Stimulated activated naive CD8-positive, alpha-beta T cell treated with anti-CD3 and anti-CD28 coated beads, Interleukin-15, Interleukin-2, amounts not matched to agents 100 U/mL and 50 U/mL, for 24 hours (primary cell): Measurements from ENCODE around the gene GRIFIN.
"Not testable (repeated sequence)": the region's sequence is repeated elsewhere in the genome, so short reads cannot be mapped to it uniquely, and the experiment has no call there.

Source experiments
- ATAC-seq: fragments of 150-1000 bp; cut with Tn5 transposase; one replicate; pipeline ENCODE4 v1.10.0; 2021
- DNase-seq: peaks from one replicate; pipeline ENCODE4 v3.0.0; 2021

GRIFIN gene

DNA sequence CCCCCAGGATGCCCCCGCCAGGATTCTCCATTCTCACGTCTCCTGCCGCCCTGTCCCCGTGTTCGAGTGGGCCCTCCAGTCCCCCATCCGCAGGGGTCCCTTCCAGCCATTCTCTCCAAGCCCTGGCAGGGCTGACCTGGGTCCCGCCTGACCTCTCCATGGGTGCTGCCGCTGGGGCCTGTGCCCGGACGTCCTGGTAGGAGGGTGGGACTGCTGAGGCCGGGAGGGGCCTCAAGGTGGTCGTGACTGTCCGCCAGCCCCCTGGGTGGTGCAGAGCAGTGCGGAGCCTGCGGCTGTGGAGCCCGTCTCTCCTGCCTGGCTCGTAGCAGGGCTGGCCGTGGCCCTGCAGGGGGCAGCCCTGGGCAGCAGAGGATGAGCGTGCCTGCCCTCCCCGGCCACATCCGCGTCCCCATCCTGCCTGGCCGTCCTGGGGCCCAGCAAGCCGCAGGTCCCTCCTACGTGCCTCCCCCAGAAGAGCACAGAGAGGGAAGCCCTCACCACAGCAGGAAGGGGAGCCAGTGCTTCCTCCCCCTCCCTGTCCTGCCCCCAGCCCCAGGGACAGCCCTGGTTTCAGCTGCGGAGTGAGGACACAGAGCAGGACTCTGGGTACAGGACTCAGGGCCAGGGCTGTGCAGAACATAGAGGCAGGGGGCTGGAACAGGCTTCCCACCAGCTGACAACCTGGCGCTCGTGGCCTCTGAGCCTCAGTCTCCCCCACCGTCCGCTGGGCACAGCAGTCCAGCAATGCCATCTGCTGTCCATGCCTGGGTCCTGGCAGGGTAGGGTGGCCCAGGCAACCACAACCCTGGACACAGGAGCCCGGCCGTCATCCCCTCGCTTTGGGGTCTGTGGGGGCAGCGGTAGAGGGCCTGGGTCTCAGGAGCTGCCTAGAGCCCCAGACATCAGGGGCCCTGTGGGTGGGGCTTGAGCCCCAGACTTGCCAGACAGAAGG lies 1.5 kb upstream of the GRIFIN start:
- ATAC-seq (peak; percentile 93), DNase-seq (peak; percentile 75)

DNA sequence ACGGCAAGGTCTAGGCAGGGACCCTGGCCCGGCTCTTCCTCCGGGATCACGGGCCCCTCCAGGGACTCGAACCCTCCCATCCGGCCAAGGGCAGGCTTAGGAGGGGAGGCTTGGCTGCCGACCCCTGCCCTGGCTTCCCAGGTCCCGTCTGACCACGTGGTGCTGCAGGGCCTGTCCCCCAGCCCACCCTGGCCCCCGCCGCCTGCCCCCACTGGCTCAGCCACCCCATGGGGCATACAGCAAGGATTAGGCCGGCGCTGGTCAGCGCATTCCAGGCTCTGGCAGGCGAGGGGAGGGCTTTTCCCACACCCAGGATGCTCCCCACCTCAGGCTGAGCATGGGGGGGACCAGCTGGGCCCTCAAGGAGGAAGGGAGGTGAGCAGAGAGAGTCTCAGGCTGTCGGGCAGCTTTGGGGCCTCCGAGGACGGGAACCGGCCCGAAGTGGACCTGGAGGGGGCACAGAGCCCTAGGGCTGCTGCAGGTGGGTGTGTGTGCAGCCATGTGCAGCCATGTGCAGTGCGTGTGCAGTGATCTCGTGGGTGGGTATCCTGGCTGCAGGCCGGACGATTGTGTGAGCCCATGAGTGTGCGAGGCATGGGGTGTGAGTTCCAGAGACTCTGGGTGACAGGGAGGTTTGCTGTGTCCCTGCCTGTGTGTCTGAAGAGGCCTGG lies 713 bp upstream of the GRIFIN start:
- no peak for DNase-seq
- ATAC-seq: no peak

DNA sequence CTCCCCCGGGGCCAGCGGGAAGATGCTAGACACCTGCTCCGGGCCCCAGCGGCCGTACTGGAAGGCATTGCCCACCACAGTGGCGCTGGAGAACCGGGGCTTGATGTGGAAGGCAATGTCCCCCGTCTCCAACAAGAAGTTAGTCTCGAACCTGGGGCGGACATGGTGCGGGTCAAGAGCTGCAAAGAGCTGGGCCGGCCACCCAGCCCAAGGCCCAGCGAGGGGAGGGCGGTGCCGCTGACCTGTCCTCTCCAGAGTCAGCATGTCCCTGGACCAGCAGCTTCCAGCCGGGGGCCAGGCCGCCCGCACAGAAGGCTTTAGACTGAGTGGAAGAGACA lies 551 bp downstream of the GRIFIN start:
- no peak for ATAC-seq

DNA sequence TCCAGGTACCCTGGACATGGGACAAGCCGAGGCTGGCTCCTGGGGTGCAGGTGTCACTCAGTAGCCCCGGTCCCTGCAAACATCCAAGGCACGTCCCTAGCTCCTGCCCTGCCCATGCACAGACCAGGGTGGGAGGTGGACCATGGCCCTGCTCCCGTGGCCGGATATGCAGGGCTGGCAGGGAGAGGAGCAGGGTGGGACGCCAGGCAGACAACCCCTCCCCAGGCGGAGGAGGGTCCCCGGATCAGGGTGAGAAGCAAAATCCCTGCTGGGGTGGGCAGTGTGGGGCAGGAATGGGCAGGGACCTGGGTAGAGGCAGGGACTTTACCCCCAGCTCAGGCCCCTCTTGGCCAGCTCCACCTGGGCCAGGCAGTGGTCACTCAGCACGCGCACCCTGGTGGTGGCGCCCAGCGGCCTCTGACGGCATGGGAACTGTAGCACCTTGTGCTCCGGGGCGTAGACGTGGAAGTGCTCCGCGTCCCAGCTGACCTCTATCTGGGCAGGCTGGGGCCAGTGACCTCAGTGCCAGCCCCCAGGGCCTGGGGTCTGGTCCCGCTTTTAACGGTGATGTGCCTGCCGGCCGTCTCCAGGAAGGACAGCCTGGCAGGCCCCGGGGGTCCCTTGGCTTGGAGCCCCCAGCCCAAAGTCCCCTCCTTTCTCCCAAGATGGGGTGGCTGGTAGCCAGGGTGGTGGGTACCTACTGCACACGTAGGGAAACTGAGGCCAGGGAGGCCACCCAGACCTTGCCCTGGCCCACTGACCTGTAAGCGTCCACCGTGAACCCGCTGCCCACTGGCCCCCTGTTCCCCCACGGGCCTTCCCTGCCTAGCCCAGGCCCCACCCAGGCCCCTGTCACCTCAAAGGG lies 1.2 kb downstream of the GRIFIN start:
- ATAC-seq: no peak
- DNase-seq: no peak

More for the DNA sequence above, 551 bp downstream of the GRIFIN start:
- no peak for DNase-seq

DNA sequence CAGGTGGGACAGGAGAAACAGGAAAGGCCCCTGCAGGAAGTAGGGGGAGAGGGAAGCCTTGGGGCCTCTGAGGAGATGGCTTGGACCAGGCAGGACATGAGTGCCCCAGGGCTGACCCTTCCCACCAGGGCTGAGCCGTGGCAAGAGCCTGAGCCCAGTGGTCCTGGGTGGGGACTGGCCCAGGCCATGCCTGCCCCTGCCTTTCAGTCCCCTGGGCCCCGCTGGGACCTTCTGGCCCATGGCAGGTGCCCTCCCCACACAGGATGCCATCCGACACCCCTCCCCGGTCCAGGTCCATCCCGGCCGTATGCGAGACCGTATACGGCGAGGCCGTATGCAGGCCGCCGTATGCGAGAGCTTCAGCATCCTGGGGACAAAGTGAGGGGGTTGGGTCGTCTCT lies 2.0 kb downstream of the GRIFIN start:
- DNase-seq: no peak
- ATAC-seq: no peak

DNA sequence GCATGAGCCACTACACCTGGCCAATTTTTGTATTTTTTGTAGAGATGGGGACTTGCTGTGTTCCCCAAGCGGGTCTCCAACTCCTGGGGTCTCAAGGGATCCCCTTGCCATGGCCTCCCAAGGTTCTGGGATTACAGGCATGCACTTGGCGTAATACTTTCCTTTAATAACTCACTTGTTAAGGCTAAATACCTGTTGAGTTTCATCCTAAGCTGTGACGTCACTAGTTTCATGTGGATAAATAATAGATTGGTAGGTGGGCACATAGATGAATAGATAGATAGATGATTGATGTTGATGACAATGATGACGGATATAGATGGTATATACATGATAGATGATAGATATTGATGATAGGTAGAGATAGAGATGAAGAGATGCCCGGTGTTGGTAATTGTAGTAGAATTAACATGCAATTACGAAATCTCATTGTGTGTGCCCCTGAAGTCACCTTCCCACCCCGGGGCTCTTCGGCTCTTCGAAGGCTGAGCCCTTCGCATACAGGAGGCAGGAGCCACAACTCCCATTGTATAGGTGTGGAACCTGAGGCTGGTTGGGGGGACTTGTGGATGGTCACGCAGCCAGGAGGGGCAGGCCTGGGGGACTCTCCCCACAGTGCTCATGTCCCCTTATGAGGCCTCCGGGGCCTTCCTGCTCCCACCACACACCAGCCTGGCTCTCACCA lies 2.6 kb downstream of the GRIFIN start:
- ATAC-seq (no peak), DNase-seq (no peak)

DNA sequence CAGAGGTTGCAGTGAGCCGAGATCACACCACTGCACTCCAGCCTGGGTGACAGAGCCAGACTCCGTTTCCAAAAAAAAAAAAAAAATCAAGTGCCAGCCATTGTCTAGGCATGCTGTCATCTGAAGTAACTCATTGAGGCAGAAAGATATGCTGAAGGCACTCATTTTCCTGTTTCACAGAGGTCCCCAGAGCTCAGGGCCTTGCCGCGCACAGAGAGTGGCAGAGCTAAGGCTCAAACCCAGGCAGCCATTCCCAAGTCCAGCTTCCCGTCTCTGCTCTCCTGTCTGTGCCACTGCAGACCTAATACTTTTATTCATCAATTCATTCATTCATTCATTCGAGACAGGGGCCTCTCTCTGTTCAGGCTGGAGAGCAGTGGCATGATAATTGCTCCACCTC lies 3.5 kb downstream of the GRIFIN start:
- ATAC-seq (no peak), DNase-seq (no peak)

DNA sequence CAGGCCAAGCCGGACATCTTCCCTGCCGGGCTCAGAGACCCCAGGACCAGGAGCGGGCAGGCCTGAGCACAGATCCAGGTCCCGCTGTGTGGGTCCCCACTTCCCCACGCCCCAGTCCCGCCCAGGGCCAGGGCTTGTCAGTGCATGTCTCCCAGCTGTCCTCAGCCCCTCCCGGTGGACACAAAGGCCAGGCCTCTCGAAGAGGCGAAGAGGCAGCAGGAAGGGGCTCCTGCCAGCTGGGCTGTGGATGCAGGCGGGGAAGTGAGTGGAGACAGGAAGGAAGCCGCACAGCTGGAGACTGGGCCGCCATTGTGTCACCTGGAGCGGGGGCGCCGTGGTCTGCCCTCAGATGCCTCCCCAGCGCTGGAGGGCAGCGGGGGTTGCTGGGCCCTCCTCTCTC lies 4.8 kb downstream of the GRIFIN start:
- ATAC-seq (no peak), DNase-seq (no peak)

DNA sequence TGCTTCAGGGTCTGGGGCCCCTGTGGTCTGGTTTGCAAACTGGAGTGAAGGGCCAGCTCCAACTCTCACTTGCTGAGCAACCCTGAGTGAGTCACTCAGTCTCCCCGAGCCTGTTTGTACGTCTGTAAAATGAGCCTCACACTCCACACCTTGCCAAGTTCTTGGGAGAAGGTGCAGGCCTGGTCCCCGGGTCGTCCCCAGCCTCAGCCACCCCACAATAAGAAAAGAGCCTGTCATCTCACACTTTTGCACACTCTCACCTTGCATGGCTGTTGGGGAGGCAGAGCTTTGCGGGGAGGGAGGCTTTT lies 5.2 kb downstream of the GRIFIN start:
- DNase-seq (no peak), ATAC-seq (no peak)

DNA sequence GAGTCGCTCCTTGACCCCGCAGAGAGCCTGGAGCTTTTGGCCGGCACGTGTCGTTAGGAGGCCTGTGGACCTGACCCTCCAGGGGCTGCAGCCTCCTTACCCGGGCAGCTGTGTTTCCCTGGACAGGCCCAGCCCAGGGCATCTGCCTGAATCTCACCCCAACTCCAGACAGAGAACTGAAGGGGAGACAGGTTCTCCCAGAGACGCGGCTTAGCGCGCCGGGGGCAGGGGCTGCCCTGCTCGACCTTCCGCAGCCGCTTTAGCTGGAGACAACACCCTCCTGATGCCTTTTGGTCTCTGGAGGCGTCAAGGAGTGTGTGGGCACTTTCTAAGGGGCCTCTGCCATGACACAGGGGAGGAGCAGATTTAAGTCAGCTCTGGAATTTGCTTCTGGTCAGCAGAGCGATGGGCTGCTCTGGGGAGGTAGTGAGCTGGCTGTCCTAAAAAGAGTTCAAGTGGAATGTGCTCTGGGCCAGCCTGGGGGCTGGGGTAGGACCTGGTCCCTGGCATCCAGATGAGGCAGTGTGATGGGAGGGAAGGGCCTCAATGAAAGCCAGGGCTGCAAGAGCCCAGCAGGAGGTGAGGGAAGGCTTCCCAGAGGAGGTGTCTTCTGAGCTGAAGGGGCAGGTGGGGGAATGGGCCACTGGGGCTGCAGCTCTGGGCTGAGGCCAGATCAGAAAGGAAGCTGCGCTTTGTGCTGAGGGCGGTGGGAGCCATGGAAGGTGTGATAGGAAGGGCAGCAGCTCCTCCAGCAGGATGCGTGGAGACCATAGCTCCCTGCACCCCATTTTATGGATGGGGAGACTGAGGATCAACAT lies 5.8 kb downstream of the GRIFIN start:
- ATAC-seq: no peak
- DNase-seq: no peak

DNA sequence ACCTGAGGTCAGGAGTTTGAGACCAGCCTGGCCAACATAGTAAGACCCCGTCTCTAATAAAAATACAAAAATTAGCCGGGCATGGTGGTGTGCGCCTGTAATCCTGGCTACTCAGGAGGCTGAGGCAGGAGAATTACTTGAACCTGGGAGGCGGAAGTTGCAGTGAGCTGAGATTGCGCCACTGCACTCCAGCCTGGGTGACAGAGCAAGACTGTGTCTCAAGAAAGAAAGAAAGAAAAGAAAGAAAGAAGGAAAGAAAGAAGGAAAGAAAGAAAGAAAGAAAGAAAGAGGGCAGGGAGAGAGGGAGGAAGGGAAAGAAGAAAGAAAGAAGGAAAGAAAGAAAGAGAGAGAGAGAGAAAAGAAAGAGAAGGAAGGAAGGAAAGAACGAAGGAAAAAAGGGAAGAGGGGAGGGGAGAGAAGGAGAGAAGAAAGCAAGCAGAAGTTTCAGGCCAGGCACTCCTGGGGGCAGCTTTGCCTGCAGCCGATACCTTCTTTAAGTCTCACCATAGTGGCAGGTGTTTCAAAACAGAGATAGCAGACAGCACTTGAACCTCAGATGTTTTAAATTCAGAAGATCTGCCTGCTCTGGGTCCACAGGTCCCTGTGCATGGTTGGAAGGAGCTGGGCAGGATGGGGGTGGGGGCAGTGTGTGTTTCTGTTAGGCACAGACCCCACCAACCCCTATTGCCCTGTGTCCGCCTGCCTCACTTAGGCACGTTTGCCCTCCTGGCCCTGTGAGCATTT lies 6.6 kb downstream of the GRIFIN start:
- DNase-seq, ATAC-seq: not testable (repeated sequence)

DNA sequence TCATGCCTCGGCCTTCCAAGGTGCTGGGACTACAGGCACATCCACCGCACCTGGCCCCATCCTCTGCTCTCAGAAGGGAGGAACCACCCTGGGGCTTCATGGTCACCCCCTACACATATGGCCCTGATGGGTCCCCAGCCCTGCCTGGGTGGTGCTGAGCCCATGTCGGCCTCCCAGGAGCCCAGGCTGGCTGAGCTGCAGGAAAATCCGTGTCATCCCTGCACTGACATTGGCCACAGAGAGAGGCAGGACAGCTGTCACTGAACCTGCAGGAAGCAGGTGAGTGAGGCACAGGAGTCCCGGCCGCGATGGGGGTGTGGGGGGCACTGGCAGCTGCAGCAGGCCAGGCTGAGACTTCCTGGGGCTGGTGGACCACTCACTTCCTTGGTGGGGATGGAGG lies 8.0 kb downstream of the GRIFIN start:
- DNase-seq (no peak), ATAC-seq (no peak)

DNA sequence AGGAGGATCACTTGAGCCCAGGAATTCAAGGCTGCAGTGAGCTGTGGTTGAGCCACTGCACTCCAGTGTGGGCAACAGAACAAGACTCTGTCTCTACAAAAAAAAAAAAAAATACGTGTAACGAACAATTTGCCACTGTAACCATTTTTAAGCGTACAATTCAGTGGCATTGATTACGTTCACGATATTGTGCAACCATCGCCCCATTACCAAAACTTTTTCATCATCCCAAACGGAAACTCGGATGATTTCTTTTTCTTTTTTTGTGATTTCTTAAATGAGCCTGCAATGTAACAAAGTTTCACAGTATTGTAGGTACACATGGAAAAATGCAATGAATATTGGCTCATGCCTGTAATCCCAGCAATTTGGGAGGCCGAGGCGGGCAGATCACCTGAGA lies 9.5 kb downstream of the GRIFIN start:
- no peak for DNase-seq
- ATAC-seq: no peak

DNA sequence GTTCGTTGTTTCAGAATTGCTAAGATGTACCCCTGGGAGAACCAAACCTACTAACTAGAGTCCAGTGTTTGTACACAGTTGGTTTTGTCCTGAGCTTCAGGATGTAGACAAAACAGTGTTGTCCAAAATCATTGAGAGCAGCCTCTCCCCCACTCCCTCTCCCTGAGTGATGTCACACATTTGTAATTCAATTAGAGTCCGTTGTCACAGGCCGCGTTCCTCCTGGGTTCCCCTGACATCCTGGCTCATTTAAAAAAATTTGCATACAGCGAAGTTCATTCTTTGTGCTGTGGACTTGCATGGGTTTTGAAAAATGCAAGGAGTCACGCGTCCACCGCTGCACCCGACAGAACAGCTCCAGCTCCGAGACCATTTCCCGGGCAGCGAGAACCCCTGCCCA lies 10.3 kb downstream of the GRIFIN start:
- ATAC-seq (no peak), DNase-seq (no peak)

DNA sequence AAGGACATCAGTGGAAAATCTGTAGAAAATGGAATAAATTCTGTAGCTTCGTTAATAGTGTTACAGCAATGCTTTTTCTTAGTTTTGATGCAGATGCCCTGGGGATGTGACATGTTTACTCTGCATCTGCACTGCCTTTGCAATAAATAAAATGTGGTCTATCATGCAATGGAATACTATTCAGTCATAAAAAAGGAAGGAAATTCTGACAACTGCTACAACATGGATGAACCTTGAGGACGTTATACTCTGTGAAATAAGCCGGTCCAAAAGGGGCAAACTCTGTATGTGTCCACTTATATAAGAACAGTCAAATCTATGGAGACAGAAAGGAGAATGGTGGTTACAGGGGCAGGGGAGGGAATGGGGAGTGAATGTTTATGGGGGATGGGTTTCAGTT lies 13.5 kb downstream of the GRIFIN start:
- DNase-seq (no peak), ATAC-seq (no peak)

DNA sequence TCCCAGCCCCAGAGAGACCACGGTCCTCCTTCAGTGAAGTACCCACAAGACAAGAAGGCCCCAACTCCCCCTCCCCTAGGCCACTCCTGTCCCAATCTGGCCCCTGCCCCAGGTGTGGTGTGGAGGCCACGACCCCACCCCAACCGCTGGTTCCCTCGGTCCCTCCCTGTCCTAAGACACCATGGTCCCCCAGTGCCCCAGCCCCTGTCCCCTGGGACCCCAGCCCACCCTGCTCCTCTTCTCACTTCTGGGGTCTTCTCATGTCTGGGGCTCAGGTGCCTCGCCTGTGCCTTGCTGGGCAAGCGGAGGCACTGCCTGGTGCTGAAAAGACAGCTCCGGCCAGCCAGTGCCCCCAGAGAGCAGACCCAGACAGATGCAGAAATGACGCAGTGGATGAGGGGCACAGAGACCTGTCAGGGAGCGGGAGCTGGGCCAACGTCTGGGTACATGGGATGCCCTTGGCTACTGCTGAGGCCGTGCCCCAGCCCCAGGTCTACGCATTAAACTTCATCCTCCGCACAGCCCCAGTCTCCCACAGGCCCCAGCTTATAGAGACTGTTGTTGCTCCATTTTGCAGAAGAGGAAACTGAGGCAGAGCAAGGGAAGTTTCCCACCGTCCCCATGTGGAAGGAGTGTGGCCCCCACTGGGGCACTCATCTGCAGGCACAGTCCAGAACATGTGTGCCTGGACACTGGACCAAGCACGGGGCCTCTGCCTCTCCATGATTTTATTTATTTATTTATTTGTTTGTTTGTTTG lies 14.8 kb downstream of the GRIFIN start:
- ATAC-seq: no peak
- no peak for DNase-seq

DNA sequence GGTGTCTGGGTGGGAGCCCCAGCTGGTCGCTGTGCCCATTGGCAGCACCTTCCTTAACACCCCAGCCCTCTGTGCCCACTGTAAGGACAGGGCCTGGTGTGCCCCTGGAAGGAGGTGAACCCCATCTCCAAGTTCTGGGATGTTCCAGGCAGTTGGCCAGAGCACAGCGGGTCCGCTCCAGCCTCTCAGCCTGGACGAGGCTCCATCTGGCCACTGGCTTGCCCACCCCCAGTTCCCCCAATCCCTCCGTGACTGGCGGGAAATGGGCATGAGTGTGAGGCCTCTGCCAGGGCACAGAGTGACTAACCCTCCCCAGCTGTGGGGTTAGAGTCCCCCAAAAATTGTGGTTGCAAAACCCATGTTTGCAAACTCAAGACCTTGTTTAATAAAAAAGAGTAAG lies 15.6 kb downstream of the GRIFIN start:
- ATAC-seq (peak; percentile 11), DNase-seq (no peak)

DNA sequence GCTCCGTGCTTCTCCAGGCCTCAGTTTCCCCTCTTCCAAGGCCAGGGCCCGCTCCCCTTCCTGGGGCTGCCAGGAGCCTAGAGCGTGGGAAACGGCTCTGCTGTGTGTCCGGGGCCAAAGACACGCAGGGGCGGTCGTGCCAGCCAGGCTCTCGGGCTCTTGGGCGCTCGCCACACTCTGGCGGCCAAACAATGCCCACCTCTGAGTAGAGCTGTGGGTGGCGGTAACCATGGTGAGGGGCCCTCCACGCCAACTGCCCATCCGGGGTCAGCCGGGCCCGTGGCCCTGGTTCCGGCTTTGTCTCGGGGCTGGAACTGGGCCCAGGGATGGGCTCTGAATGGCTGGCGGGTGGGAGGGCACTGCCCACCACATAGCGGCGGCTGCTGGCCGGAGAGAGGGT lies 16.0 kb downstream of the GRIFIN start:
- DNase-seq (no peak), ATAC-seq (peak; percentile 8)

DNA sequence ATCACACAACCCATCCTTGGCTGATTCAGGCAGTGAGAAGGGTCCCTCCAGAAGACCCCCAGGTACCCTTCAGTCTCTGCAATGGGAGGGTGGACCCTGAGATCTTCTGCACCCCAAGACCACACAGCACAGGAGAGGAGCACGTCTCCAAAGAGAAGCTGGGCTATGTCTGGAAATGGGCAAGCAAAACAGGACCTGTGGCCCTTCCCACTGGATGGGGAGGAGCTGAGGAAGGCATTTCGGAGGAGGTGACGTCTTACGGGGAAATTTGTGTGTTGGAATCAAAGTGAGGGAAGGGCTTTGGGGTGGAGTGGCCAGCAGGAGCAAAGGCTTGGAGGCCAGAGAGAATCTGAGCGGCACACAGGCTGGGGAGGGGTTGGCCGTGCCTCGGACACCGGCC lies 16.5 kb downstream of the GRIFIN start:
- ATAC-seq (no peak), DNase-seq (no peak)

DNA sequence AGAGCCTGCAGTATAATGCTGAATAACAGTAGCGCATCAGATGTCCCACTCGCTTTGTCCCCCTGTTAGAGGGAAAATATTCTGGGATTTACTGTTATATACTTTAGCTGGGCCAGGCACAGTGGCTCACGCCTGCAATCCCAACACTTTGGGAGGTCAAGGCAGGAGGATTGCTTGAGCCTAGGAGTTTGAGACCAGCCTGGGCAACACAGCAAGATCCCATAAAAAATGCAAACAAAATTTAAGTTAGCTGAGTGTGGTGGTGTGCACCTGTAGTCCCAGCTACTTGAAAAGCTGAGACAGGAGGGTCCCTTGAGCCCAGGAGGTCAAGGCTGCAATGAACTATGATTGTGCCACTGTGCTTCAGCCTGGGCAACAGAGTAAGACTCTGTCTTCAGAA lies 22.3 kb downstream of the GRIFIN start:
- not testable (repeated sequence) for DNase-seq, ATAC-seq
